ES-I3 (cell line): ENCODE results near the gene NCOA7.
"Not testable (repeated sequence)": the region's sequence is repeated elsewhere in the genome, so short reads cannot be mapped to it uniquely, and the experiment has no call there.

Experiments
- H3K36me3 ChIP-seq: 2 replicates; pipeline ENCODE4 v1.6.1; 2013; ENCODE audit warnings: mild to moderate bottlenecking, low read length, control low read depth, moderate library complexity; ENCODE audit not compliant: insufficient read depth
- H3K4me1 ChIP-seq: 2 replicates; pipeline ENCODE4 v1.6.1; 2013; ENCODE audit warnings: mild to moderate bottlenecking, control low read depth, low read length; ENCODE audit not compliant: insufficient read depth
- H3K9ac ChIP-seq: 2 replicates; pipeline ENCODE4 v1.6.1; 2013; ENCODE audit warnings: low read depth, mild to moderate bottlenecking, low read length, moderate library complexity
- H3K9me3 ChIP-seq: 2 replicates; pipeline ENCODE4 v1.6.1; 2013; ENCODE audit warnings: mild to moderate bottlenecking, low read length, moderate library complexity; ENCODE audit not compliant: control insufficient read depth, insufficient read depth

NCOA7 gene

GRCh38 chr6:125957845-125958244, 167.1 kb downstream of the NCOA7 start:
- Histone ChIP-seq H3K36me3 (no peaks in the 10 kb centered on the region), H3K4me1 (no peaks in the 10 kb centered on the region), H3K9ac (peak overlapping the region; percentile 78; the same call in 1 of the 2 replicates), H3K9me3 (no peaks in the 10 kb centered on the region)

DNA sequence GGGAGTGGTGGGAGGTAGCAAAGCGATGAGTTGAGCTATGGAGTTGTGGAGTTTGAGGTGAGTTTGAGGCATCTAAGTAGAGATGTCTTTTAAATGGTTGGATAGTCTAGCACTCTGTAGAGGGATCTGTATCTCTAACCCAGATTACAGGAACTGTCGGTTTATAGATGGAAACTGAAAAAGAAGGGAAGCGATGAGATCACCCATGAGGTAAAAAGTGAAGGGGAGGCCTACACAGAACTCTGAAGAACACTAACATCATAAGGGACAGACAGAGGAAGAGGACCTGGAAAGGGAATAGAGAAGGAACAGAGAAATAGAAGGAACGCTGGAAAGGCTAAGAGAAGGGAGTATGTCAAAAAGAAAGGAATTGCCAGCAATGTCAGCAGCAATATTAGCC, 168.3 kb downstream of the NCOA7 start:
- no peaks in the 10 kb centered on the region for H3K36me3 ChIP-seq
- no peaks in the 10 kb centered on the region for H3K9me3 ChIP-seq
- H3K4me1 ChIP-seq: no peaks in the 10 kb centered on the region
- H3K9ac ChIP-seq: no peak overlapping the region

DNA sequence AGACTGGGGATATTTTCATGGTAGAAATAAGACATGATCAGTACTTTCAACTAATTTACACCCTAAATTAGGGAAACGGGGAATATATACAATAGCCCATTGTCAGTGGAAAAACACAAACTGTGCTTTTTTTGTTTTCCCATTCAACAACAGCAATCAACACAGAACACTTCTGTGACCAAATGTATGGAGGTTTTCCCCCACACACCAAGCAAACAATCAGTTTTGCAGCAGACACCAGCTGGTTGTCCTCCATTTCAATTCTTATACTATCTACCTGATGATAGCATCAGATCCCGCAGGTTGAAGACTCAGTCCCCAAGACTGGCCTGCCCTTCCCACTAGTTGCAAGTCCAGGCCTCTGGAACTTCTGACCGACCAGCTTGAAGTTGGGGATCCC, 170.4 kb downstream of the NCOA7 start:
- H3K9ac ChIP-seq: no peak overlapping the region
- no peaks in the 10 kb centered on the region for H3K36me3 ChIP-seq
- H3K4me1 ChIP-seq: no peaks in the 10 kb centered on the region
- H3K9me3 ChIP-seq: no peaks in the 10 kb centered on the region

- no peaks in the 10 kb centered on the region for H3K36me3 ChIP-seq
- H3K9ac ChIP-seq: no peak overlapping the region
- no peaks in the 10 kb centered on the region for H3K4me1 ChIP-seq
- no peaks in the 10 kb centered on the region for H3K9me3 ChIP-seq
Observed at GRCh38 chr6:125962900-125963497, 172.2 kb downstream of the NCOA7 start.

- Histone ChIP-seq H3K9me3 (no peaks in the 10 kb centered on the region), H3K36me3 (no peaks in the 10 kb centered on the region), H3K9ac (no peak overlapping the region), H3K4me1 (no peaks in the 10 kb centered on the region)
Observed at GRCh38 chr6:125963817-125964216, 173.1 kb downstream of the NCOA7 start.

DNA sequence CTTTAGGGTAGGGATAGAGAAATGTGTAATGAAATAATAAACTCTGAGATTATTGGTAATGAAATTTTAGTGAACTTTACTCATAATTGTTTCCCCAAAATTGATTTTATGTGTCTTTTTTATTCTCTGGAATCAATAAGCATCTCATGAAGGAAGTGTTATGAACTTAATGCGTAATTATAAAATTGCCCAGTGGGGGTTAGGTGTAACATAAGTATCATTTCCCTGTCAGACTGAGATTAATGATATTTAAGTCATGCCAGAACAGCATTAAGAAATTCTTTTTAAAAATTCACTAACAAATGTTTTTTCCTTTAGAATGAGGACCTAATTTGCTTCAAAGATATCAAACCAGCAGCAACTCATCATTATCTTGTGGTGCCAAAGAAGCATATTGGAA, 175.8 kb downstream of the NCOA7 start:
- Histone ChIP-seq H3K4me1 (no peaks in the 10 kb centered on the region), H3K36me3 (no peaks in the 10 kb centered on the region), H3K9ac (no peak overlapping the region), H3K9me3 (no peaks in the 10 kb centered on the region)

- Histone ChIP-seq H3K36me3 (no peaks in the 10 kb centered on the region), H3K9ac (no peak overlapping the region), H3K9me3 (no peaks in the 10 kb centered on the region), H3K4me1 (no peaks in the 10 kb centered on the region)
Observed at GRCh38 chr6:125968493-125968892, 177.7 kb downstream of the NCOA7 start.

GRCh38 chr6:125970760-125971159, 180.0 kb downstream of the NCOA7 start:
- Histone ChIP-seq H3K36me3 (no peaks in the 10 kb centered on the region), H3K4me1 (no peaks in the 10 kb centered on the region), H3K9me3 (no peaks in the 10 kb centered on the region), H3K9ac (no peak overlapping the region)

- H3K9ac ChIP-seq, H3K4me1 ChIP-seq, H3K36me3 ChIP-seq, H3K9me3 ChIP-seq: not testable (repeated sequence)
Observed at GRCh38 chr6:125972478-125972877, 181.7 kb downstream of the NCOA7 start.

DNA sequence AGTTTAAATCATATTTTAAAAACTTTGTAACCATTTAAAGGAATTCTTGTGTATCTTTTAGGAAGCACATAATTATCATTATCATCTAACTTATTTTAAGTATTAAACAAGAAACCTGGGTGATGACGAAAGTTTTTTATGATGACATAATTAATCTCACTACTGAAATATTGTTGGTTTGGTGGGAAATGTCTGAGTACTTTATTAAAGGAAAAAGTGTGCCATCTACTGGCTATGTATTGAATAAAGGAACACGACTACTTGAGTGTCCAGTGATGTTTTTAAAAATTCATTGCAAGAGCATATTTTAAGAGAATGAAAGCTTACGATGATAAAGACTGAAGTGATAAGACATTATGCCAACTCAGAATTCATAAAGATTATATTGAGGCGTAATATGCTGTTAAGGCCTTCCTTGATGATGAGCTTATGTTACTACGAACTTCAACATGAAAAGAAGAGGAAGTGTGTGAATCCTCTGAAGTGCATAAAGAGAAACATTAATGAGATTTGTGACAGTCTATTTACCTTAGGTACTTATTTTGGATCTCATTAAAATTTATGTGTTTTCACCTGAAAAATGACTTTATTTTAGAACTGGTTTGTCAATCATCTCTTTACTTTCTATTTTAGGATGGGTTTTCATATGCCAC, 183.6 kb downstream of the NCOA7 start:
- H3K9me3 ChIP-seq: no peaks in the 10 kb centered on the region
- H3K4me1 ChIP-seq: no peaks in the 10 kb centered on the region
- no peaks in the 10 kb centered on the region for H3K36me3 ChIP-seq
- H3K9ac ChIP-seq: no peak overlapping the region

- Histone ChIP-seq H3K9ac (no peak overlapping the region), H3K4me1 (peaks cover 10% of the 10 kb centered on the region; the same call in 1 of the 2 replicates), H3K9me3 (no peaks in the 10 kb centered on the region), H3K36me3 (no peaks in the 10 kb centered on the region)
Observed at GRCh38 chr6:125979101-125979500, 188.3 kb downstream of the NCOA7 start.
